GM12878 (cell line): ENCODE data around the gene WASF2. TPM values are rescaled to one million over a fixed set of nuclear protein-coding genes. Genes with fewer than 3 reads are reported as not detected.
A peak's percentile ranks its signal among the peaks of the same experiment; 100 is the strongest.

Experiments used
- ATAC-seq: fragments of 200-7000 bp; cut with Tn5 transposase; 3 replicates; pipeline ENCODE4 v1.9.1; 2020; ENCODE audit warnings: mild to moderate bottlenecking, moderate library complexity
- BruUV-seq: library from RNA; stranded (reverse); fragments of 400-500 nt; replicated peaks from 2 replicates; lab custom pipeline; 2021; lab: Mats Ljungman, UMichigan
- CTCF ChIA-PET: fragments of 300-600 bp; sonication (Branson Sonifier 250); formaldehyde crosslinking; extraction: SDS; loops from one replicate; lab custom pipeline; 2021; ENCODE audit warnings: inconsistent platforms; lab: Yijun Ruan, JAX
- POLR2A ChIA-PET: fragments of 350-600 bp; formaldehyde crosslinking; extraction: SDS; loops from one replicate; lab custom pipeline; 2021; ENCODE audit warnings: inconsistent platforms; lab: Charles Lee
- RAD21 ChIA-PET: fragments of 300-600 bp; sonication (Branson Sonifier 250); formaldehyde crosslinking; loops from one replicate; lab custom pipeline; 2023; ENCODE audit warnings: antibody characterized with exemption; ENCODE audit not compliant: unreplicated experiment; lab: Charles Lee
- SMC1A ChIA-PET: fragments of 300-600 bp; sonication (Branson Sonifier 250); formaldehyde crosslinking; loops from one replicate; lab custom pipeline; 2023; ENCODE audit not compliant: unreplicated experiment, uncharacterized antibody; lab: Charles Lee
- DNase-seq: peaks from one replicate; pipeline ENCODE4 v3.0.0-alpha.2; 2011; ENCODE audit warnings: low read depth, low spot score
- FAIRE-seq: peaks from 3 replicates; lab custom pipeline; 2011; peaks lifted over from hg19 to GRCh38; lab: Jason Lieb, UNC
- H2AFZ ChIP-seq: 2 replicates; pipeline ENCODE4 v1.6.0; 2011; ENCODE audit warnings: low read depth, low read length, control low read depth; ENCODE audit not compliant: control insufficient read depth
- H3K27ac ChIP-seq: 2 replicates; pipeline ENCODE4 v1.5.1; 2011; ENCODE audit warnings: control low read depth; ENCODE audit not compliant: control insufficient read depth, insufficient read depth
- H3K27me3 ChIP-seq, 2 experiments: replicated peaks in 1 of 2; 2 replicates each; pipeline versions ENCODE4 v1.6.0 to v1.6.1; 2011; ENCODE audit warnings: low read length in 1 of 2; ENCODE audit not compliant: control insufficient read depth in 2 of 2, insufficient read depth in 2 of 2
- H3K36me3 ChIP-seq, 2 experiments: 2 replicates each; pipeline ENCODE4 v1.5.1; 2011; ENCODE audit warnings: low read length in 1 of 2; ENCODE audit not compliant: control insufficient read depth in 2 of 2, insufficient read depth in 2 of 2
- H3K4me1 ChIP-seq: 2 replicates; pipeline ENCODE4 v1.6.1; 2011; ENCODE audit warnings: mild to moderate bottlenecking, low read length, moderate library complexity, mixed read lengths; ENCODE audit not compliant: control insufficient read depth, insufficient read depth
- H3K4me2 ChIP-seq: 2 replicates; pipeline ENCODE4 v1.6.0; 2011; ENCODE audit warnings: control low read depth; ENCODE audit not compliant: control insufficient read depth, insufficient read depth
- H3K4me3 ChIP-seq: fragments of 200-600 bp; sonication (generic); 2 replicates; pipeline ENCODE4 v1.5.1; 2016
- H3K79me2 ChIP-seq: 2 replicates; pipeline ENCODE4 v1.6.0; 2011; ENCODE audit warnings: low read length; ENCODE audit not compliant: control insufficient read depth, insufficient read depth
- H3K9ac ChIP-seq: 2 replicates; pipeline ENCODE4 v1.8.0; 2011; ENCODE audit warnings: low read length, control low read depth, mixed read lengths; ENCODE audit not compliant: control insufficient read depth, insufficient read depth
- H3K9me3 ChIP-seq: replicated peaks from 3 replicates; pipeline ENCODE4 v1.5.1; 2011; ENCODE audit warnings: mild to moderate bottlenecking, low read length; ENCODE audit not compliant: control insufficient read depth, insufficient read depth
- H4K20me1 ChIP-seq: 2 replicates; pipeline ENCODE4 v1.6.0; 2011; ENCODE audit not compliant: control insufficient read depth, insufficient read depth
- ATF2 ChIP-seq: IDR thresholded peaks from 2 replicates; pipeline ENCODE4 v1.6.1; 2012; ENCODE audit warnings: low read length, inconsistent platforms
- ATF7 ChIP-seq: fragments of 450-650 bp; IDR thresholded peaks from 2 replicates; pipeline ENCODE4 v1.6.1; 2016; ENCODE audit warnings: low read depth, mild to moderate bottlenecking
- CBX3 ChIP-seq: fragments of 200-600 bp; sonication (generic); IDR thresholded peaks from 2 replicates; pipeline ENCODE4 v1.6.1; 2016; ENCODE audit warnings: low read depth, borderline replicate concordance
- CREB1 ChIP-seq: IDR thresholded peaks from 2 replicates; pipeline ENCODE4 v1.6.1; 2012; ENCODE audit warnings: low read depth, mild to moderate bottlenecking, inconsistent platforms
- CREM ChIP-seq: IDR thresholded peaks from 2 replicates; pipeline ENCODE4 v1.6.1; 2014; ENCODE audit warnings: antibody characterized with exemption, low read depth
- DPF2 ChIP-seq: fragments of 450-650 bp; IDR thresholded peaks from 2 replicates; pipeline ENCODE4 v1.6.1; 2017; ENCODE audit warnings: mild to moderate bottlenecking
- EED ChIP-seq: sonication (generic); IDR thresholded peaks from 2 replicates; pipeline ENCODE4 v1.6.1; 2016; ENCODE audit warnings: antibody characterized with exemption, low read depth
- IRF3 ChIP-seq: fragments of 450-650 bp; IDR thresholded peaks from 2 replicates; pipeline ENCODE4 v1.6.1; 2014; ENCODE audit warnings: mild to moderate bottlenecking
- JUNB ChIP-seq: IDR thresholded peaks from 2 replicates; pipeline ENCODE4 v1.6.1; 2016; ENCODE audit warnings: antibody characterized with exemption, mild to moderate bottlenecking
- MEF2A ChIP-seq: IDR thresholded peaks from 2 replicates; pipeline ENCODE4 v1.6.1; 2011; ENCODE audit warnings: low read depth, mild to moderate bottlenecking, low read length, moderate library complexity; ENCODE audit not compliant: insufficient read depth
- NFIC ChIP-seq: IDR thresholded peaks from 2 replicates; pipeline ENCODE4 v1.6.1; 2012; ENCODE audit warnings: low read depth, mild to moderate bottlenecking, inconsistent platforms, low read length, moderate library complexity
- POU2F2 ChIP-seq: IDR thresholded peaks from 3 replicates; pipeline ENCODE4 v1.6.1; 2011; ENCODE audit warnings: low read depth, mild to moderate bottlenecking, low read length, borderline replicate concordance
- RUNX3 ChIP-seq: IDR thresholded peaks from 2 replicates; pipeline ENCODE4 v1.6.1; 2012; ENCODE audit warnings: low read length, inconsistent platforms
- USF1 ChIP-seq: IDR thresholded peaks from 2 replicates; pipeline ENCODE4 v1.6.1; 2011; ENCODE audit warnings: borderline replicate concordance, low read depth, mild to moderate bottlenecking, moderate library complexity, mixed read lengths, low read length; ENCODE audit not compliant: insufficient read depth; ENCODE audit errors: extremely low read length
- ZBTB40 ChIP-seq: fragments of 450-650 bp; IDR thresholded peaks from 2 replicates; pipeline ENCODE4 v1.6.1; 2016; ENCODE audit warnings: mild to moderate bottlenecking, moderate library complexity, borderline replicate concordance
- ZNF384 ChIP-seq: IDR thresholded peaks from 2 replicates; pipeline ENCODE4 v1.6.1; 2012; ENCODE audit warnings: low read depth, mild to moderate bottlenecking, low read length, improper control_type of control experiment, borderline replicate concordance
- WGBS: methylation state at CpG from one replicate; pipeline ENCODE4 v1.1.6; 2016; ENCODE audit warnings: low lambda C conversion rate; ENCODE audit not compliant: insufficient replicate concordance, insufficient coverage; ENCODE audit errors: missing lambda C conversion rate; 5-methylcytosine and 5-hydroxymethylcytosine counted together
- in situ Hi-C: fragments of 300-500 bp; cut with MboI; formaldehyde crosslinking; loops from 9 replicates; pipeline ENCODE4 v1.14.3; 2018; ENCODE audit warnings: mixed read lengths
- intact Hi-C: fragments of 100-400 bp; cut with micrococcal nuclease; formaldehyde crosslinking; loops from one replicate; pipeline ENCODE4 v1.14.2; 2022; ENCODE audit not compliant: unreplicated experiment
- polyA plus RNA-seq, 11 experiments: library from polyadenylated mRNA; depleted of rRNA in 4 of 11; unstranded in 6 of 11; stranded (reverse) in 5 of 11; fragments of >200 nt; fragmentation: Nextera tagmentation in 4 of 11; fragmentation: Illumina TruSeq in 1 of 11; extraction: Ambion mirVana in 4 of 11; extraction: Trizol in 1 of 11; gene quantifications; 1 replicate in 1 of 11; 2 replicates in 10 of 11; pipeline versions ENCODE4 v1.2.1 to v1.2.3, GENCODE V29; 2011 to 2016; ENCODE audit warnings: inconsistent platforms in 2 of 11, missing spikeins in 2 of 11, low read depth in 1 of 11
- total RNA-seq, 4 experiments: library from RNA; depleted of rRNA in 3 of 4; stranded (reverse); fragments of >200 nt in 3 of 4; fragmentation: Illumina TruSeq in 1 of 4; extraction: Trizol in 1 of 4; gene quantifications; 2 replicates each; pipeline versions ENCODE4 v1.2.1 to v1.2.3, GENCODE V29; 2013 to 2021

WASF2 gene
- total and polyA plus RNA-seq, 10 of the 15 experiments (the other 5 are each of a cell fraction or from before 2014, with no cell fraction given): 7.0 to 111 (median 37.1) TPM

- Histone ChIP-seq H3K4me2 (peak overlapping the region; percentile 46; the same call in 1 of the 2 replicates), H3K36me3 (no peaks in the 10 kb centered on the region; a peak in 1 of 4 replicates), H3K9me3 (no peaks in the 10 kb centered on the region; the same call in 2 of the 3 replicates), H3K4me1 (peaks cover 65% of the 10 kb centered on the region), H3K79me2 (peaks cover 92% of the 10 kb centered on the region), H3K27ac (peak overlapping the region; percentile 61), H3K4me3 (peak overlapping the region; percentile 31; the same call in 1 of the 2 replicates), H3K27me3 (no peaks in the 10 kb centered on the region), H3K9ac (peak overlapping the region; percentile 19; the same call in 1 of the 2 replicates), H2AFZ (no peak overlapping the region), H4K20me1 (no peaks in the 10 kb centered on the region)
- intact Hi-C loops (no loop called here), in situ Hi-C loops (no loop called here)
- FAIRE-seq (no peak), DNase-seq (no peak), ATAC-seq (peak; percentile 51)
- ChIA-PET POLR2A (interaction anchor here (0.5 to 2.1 kb wide), 8 partner anchors 9 to 1160 kb away, joined by 3 to 6 read pairs (median 4); no protein-coding TSS in a partner anchor), SMC1A (interaction anchor here (0.8 to 5.3 kb wide), 7 partner anchors 9 to 54 kb away, joined by 3 to 37 read pairs (median 5); no protein-coding TSS in a partner anchor), RAD21 (interaction anchor here (0.6 to 2.9 kb wide), 5 partner anchors 9 to 177 kb away, joined by 3 to 8 read pairs (median 3); partner anchors contain the start of gene WASF2), CTCF (interaction anchor here (5.5 kb wide), 1 partner anchor 61 kb away, joined by 28 read pairs; no protein-coding TSS in a partner anchor)
- no TSS peak for BruUV-seq
- 32% methylated on average over 4 of the region's 4 CpGs for WGBS
- TF ChIP-seq ATF7: peak; percentile 81
- TF ChIP-seq RUNX3: peak; percentile 83
- no peak for TF ChIP-seq IRF3
- peak; percentile 62; the same call in 1 of the 2 replicates for TF ChIP-seq ATF2
- TF ChIP-seq DPF2: no peak
- TF ChIP-seq JUNB: peak; percentile 44
- no peak for TF ChIP-seq USF1
- 0 out of 2 replicates have a peak, but pooled peaks have one; percentile 30 for TF ChIP-seq CREM
- TF ChIP-seq CBX3: no peak
- peak; percentile 58; the same call in 1 of the 2 replicates for TF ChIP-seq ZNF384
- 0 out of 3 replicates have a peak, but pooled peaks have one; percentile 24 for TF ChIP-seq POU2F2
- TF ChIP-seq CREB1: 0 out of 2 replicates have a peak, but pooled peaks have one; percentile 26
- peak; percentile 86 for TF ChIP-seq ZBTB40
- peak; percentile 3; the same call in 1 of the 2 replicates for TF ChIP-seq EED
- peak; percentile 46; the same call in 1 of the 2 replicates for TF ChIP-seq NFIC
- 0 out of 2 replicates have a peak, but pooled peaks have one; percentile 21 for TF ChIP-seq MEF2A
These were observed 11.9 kb downstream of the WASF2 start for GRCh38 chr1:27478098-27478497.
